Lung microvascular endothelial cell (primary cell): ENCODE measurements around the gene TRAPPC8. TPM values are rescaled to one million over a fixed set of nuclear protein-coding genes. Genes with fewer than 3 reads are reported as not detected.
"Not testable (repeated sequence)": the region's sequence is repeated elsewhere in the genome, so short reads cannot be mapped to it uniquely, and the experiment has no call there.

Source experiments
- DNase-seq, 2 donors: peaks; one replicate each; pipeline versions ENCODE4 v3.0.0 to v3.0.0-alpha.2; 2010; ENCODE audit warnings: low read depth in 2 of 2
- total RNA-seq: library from RNA; depleted of rRNA; stranded (reverse); fragments of >200 nt; gene quantifications from 2 replicates; pipeline ENCODE4 v1.2.1, GENCODE V29; 2014

TRAPPC8 gene
- total RNA-seq, 1 donor from 2014 or later, result 56.5 TPM

- DNase-seq, result no peak
Observed at GRCh38 chr18:31943878-31944816, 1.2 kb upstream of the TRAPPC8 start.

GRCh38 chr18:31942291-31942998 is 483 bp downstream of the TRAPPC8 start:
- DNase-seq, result peak in 1 of 2 donors; percentile 67

- DNase-seq, result no peak
Observed at GRCh38 chr18:31941010-31941809, 1.7 kb downstream of the TRAPPC8 start.

- DNase-seq, result not testable (repeated sequence)
Observed at GRCh38 chr18:31934773-31935172, 8.2 kb downstream of the TRAPPC8 start.

GRCh38 chr18:31931886-31932240 is 11.1 kb downstream of the TRAPPC8 start:
- DNase-seq, result no peak

- peak; percentile 64 to 68 for DNase-seq
Observed at GRCh38 chr18:31931163-31931885, 11.6 kb downstream of the TRAPPC8 start.

- no peak for DNase-seq
Observed at GRCh38 chr18:31929273-31929672, 13.7 kb downstream of the TRAPPC8 start.

GRCh38 chr18:31926988-31927387 is 15.9 kb downstream of the TRAPPC8 start:
- not testable (repeated sequence) for DNase-seq

- DNase-seq, result no peak
Observed at GRCh38 chr18:31920277-31920676, 22.7 kb downstream of the TRAPPC8 start.

GRCh38 chr18:31919366-31919765 is 23.6 kb downstream of the TRAPPC8 start:
- not testable (repeated sequence) for DNase-seq

GRCh38 chr18:31918733-31919132 is 24.2 kb downstream of the TRAPPC8 start:
- DNase-seq, result no peak

GRCh38 chr18:31901063-31901462 is 41.9 kb downstream of the TRAPPC8 start:
- DNase-seq, result no peak

GRCh38 chr18:31899771-31900170 is 43.2 kb downstream of the TRAPPC8 start:
- not testable (repeated sequence) for DNase-seq

- DNase-seq, result no peak
Observed at GRCh38 chr18:31892936-31893335, 50.0 kb downstream of the TRAPPC8 start.

- DNase-seq, result no peak
Observed at GRCh38 chr18:31891566-31891965, 51.4 kb downstream of the TRAPPC8 start.

GRCh38 chr18:31884020-31884419 is 58.9 kb downstream of the TRAPPC8 start:
- DNase-seq, result no peak

GRCh38 chr18:31880186-31880898 is 62.6 kb downstream of the TRAPPC8 start:
- DNase-seq, result no peak

GRCh38 chr18:31878358-31878757 is 64.6 kb downstream of the TRAPPC8 start:
- no peak for DNase-seq

- DNase-seq, result no peak
Observed at GRCh38 chr18:31877900-31878299, 65.0 kb downstream of the TRAPPC8 start.

GRCh38 chr18:31876707-31877106 is 66.2 kb downstream of the TRAPPC8 start:
- DNase-seq, result peak in 1 of 2 donors; percentile 61
